ENCODE results near the gene RPUSD1.
"Not testable (repeated sequence)": the region's sequence is repeated elsewhere in the genome, so short reads cannot be mapped to it uniquely, and the experiment has no call there.

The RPUSD1 gene, protein sequence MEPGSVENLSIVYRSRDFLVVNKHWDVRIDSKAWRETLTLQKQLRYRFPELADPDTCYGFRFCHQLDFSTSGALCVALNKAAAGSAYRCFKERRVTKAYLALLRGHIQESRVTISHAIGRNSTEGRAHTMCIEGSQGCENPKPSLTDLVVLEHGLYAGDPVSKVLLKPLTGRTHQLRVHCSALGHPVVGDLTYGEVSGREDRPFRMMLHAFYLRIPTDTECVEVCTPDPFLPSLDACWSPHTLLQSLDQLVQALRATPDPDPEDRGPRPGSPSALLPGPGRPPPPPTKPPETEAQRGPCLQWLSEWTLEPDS

DNA sequence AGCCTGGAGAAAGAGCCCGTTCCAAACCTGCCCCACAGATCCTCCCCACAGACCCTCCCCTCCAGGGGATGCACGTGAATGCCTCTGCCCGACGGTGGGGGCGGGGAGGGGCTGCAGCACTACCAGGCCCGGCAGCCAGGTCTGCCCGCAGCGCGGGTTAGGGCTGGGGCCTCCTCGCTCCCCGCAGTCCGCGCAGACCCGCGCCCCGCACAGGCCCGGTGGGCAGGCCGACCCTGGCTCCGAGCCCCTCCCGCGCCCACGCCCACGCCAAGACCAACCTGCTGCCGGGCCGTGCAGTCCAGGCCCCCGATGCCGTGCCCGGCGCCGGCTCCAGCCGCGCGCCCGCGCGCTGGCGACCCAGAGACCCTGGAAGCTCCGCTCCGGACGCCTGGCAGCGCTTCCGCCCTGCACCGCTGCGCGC lies at the start of gene RPUSD1:
Gene RPUSD1, minus strand, starts transcription at position 404 of the 421 bp plus-strand sequence. CDS start 644 bp downstream, outside the sequence.
- no peak for DNase-seq

GRCh38 chr16:836822-837221 lies 48.6 kb upstream of the RPUSD1 start:
- not testable (repeated sequence) for DNase-seq

GRCh38 chr16:836221-836620 lies 48.0 kb upstream of the RPUSD1 start:
- no peak for DNase-seq

DNA sequence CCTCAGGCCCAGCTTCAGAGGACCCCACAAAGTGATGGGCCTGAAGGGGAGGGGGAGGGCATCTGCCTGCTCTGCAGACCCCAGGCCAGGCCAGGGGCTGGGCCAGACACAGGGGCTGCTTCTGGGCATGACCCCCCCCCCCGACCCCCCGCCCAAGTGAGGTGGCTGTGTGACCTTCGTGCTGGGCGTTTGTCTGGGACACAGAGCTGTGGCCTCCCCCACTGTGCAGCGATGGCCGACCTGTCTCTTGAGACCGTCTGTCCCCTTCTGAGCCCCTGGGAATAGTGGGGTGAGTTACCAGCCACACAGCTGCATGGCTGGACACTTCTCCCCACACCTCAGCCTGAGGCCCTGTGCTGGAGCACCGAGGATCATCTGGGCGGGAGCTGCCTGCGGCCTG lies 47.2 kb upstream of the RPUSD1 start:
- no peak for DNase-seq

DNA sequence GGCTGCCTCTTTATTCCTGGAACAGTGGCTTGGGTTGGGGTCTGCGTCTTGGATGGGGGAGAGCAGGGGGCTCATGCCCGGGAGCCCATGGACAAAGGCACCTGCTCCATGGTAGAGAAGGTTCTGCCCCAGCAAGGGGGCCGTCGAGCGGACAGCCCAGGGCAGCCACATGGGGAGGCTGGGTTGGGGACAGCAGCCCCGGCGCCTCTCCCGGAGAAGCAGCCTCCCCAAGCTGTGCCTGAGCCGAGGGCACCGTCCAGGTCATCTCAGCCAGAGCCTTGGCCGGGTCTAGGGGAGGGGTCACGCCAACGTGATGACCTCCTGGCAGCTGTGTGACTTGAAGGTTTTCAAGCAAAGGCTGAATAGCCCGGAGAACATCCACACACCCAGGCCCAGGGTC lies 45.2 kb upstream of the RPUSD1 start:
- no peak for DNase-seq

DNA sequence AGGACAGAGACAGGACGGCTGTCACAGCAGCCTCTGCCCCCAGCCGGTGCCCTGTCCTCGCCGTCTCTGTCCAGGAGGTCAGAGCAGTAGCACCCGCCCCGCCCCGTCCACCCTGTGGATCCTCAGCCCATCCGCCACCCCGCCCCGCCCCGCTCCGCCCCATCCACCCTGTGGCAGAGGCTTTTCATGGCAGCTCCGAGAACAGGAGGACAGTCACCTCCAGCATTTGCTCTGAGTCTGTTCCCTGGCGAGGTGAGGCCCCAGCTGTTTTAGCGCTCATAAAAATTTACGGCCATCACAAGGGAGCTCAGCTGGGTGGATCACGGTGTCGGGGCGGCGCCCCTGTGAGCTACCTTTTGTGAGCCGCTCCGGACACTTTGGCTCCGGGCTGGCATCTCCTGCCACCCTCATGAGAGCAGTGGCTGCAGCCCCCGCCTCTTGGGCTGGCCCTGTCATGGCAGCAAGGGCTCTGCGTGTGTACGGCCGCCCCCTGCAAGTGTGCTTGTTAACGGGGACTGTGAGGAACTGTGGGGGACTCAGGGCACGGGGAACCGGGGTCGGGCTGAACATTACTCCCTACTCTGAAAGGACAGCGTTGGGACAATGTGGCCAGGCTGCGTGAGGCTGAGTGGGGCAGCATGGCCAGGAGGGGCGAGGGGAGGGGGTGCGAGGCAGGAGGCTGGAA lies 44.6 kb upstream of the RPUSD1 start:
- DNase-seq, result no peak

- no peak for DNase-seq
These were observed 43.6 kb upstream of the RPUSD1 start for GRCh38 chr16:831571-832413.

GRCh38 chr16:830871-831570 lies 42.8 kb upstream of the RPUSD1 start:
- no peak for DNase-seq

- no peak for DNase-seq
These were observed 42.1 kb upstream of the RPUSD1 start for GRCh38 chr16:830107-830870.

GRCh38 chr16:828891-829290 lies 40.7 kb upstream of the RPUSD1 start:
- no peak for DNase-seq

DNA sequence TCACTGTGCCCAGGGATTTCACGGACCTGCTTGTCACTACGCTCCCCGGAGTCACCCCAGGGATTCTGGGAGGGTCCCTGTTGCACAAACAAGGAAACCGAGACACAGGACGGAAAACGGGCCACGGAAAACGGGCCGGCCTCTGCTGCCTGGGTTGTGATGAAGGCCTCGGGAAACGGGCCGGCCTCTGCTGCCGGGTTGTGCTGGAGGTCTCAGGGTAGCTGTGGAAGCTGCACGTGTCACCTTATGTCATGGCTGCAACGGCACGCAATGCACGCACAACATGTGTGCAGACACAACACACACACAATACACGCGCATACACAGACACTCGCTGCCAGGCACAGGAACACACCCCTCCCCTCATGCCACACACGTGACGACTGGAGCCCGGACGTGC lies 39.3 kb upstream of the RPUSD1 start:
- no peak for DNase-seq

GRCh38 chr16:825341-826061 lies 37.3 kb upstream of the RPUSD1 start:
- DNase-seq, result peak; percentile 8 to 9

- DNase-seq, result no peak
These were observed 36.4 kb upstream of the RPUSD1 start for GRCh38 chr16:824601-825000.

- no peak for DNase-seq
These were observed 36.0 kb upstream of the RPUSD1 start for GRCh38 chr16:824194-824593.

- DNase-seq, result no peak
These were observed 34.7 kb upstream of the RPUSD1 start for GRCh38 chr16:822909-823297.

- DNase-seq, result no peak
These were observed 34.2 kb upstream of the RPUSD1 start for GRCh38 chr16:822174-822908.

- DNase-seq, result no peak
These were observed 33.6 kb upstream of the RPUSD1 start for GRCh38 chr16:821751-822150.

GRCh38 chr16:820748-821147 lies 32.6 kb upstream of the RPUSD1 start:
- DNase-seq, result no peak

DNA sequence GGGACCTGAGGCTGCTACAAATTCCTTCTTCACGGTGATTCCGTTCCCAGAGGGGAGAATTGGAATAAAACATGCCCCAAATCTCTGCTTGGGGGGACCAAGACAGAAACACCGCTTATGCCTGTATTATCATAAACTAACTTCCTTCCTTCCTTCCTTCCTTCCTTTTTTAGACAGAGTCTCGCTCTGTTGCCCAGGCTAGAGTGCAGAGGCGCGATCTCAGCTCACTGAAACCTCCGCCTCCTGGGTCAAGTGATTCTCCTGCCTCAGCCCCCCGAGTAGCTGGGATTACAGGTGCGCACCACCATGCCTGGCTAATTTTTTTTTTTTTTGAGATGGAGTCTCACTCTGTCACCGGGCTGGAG lies 31.8 kb upstream of the RPUSD1 start:
- not testable (repeated sequence) for DNase-seq

DNA sequence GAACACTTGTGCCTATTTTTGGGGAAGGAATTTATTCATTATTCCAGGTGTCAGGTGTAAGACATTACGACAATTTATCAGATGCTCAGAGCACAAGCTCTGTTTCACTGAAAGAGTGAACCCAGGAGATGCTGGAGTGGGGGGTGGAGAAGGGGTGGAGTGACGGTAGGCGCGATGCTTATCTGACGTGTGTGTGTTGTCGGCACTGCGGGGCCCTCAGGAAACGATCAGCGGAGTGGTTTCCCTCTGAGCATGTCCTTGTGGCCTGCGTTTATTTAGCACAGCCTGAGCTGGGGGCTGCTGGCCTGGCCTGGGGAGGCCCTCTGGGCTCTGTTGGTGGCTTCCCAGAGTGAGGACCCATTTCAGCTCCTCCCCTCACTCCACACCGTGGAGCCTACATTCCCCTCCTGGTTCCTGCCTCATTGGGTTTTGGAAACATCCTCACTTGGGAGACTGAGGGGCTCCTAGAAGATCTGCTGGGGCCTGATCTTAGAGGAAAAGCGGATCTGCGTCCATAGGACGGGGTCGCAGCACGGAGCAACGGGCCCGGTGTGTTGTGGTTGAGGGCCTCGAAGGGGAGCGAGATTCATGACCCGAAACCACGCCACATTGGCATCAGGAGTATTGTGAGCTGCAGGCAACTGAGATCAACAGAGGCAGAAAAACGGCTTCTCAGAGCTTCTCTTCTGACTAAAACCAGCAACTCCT lies 31.3 kb upstream of the RPUSD1 start:
- DNase-seq, result no peak

Measured in NCI-H2081 (cell line).